Activated naive CD4-positive, alpha-beta T cell treated with anti-CD3 and anti-CD28 coated beads, Interleukin-2, amount 50 U/mL, for 24 hours (primary cell): Measurements from ENCODE around the gene FRMD4A.
"Not testable (repeated sequence)": the region's sequence is repeated elsewhere in the genome, so short reads cannot be mapped to it uniquely, and the experiment has no call there.

Experiments used
- H3K27ac Mint-ChIP-seq: one replicate; pipeline ENCODE4 v1.8.0; 2021; ENCODE audit warnings: mild to moderate bottlenecking, mixed read lengths
- H3K27me3 Mint-ChIP-seq: one replicate; pipeline ENCODE4 v1.8.0; 2021; ENCODE audit warnings: mixed read lengths
- H3K36me3 Mint-ChIP-seq: one replicate; pipeline ENCODE4 v1.8.0; 2021; ENCODE audit warnings: mixed read lengths
- H3K4me1 Mint-ChIP-seq: one replicate; pipeline ENCODE4 v1.8.0; 2021; ENCODE audit warnings: mixed read lengths
- H3K4me3 Mint-ChIP-seq: one replicate; pipeline ENCODE4 v1.8.0; 2021; ENCODE audit warnings: mild to moderate bottlenecking, mixed read lengths
- H3K9me3 Mint-ChIP-seq: one replicate; pipeline ENCODE4 v1.8.0; 2021; ENCODE audit warnings: mixed read lengths

Gene FRMD4A

DNA sequence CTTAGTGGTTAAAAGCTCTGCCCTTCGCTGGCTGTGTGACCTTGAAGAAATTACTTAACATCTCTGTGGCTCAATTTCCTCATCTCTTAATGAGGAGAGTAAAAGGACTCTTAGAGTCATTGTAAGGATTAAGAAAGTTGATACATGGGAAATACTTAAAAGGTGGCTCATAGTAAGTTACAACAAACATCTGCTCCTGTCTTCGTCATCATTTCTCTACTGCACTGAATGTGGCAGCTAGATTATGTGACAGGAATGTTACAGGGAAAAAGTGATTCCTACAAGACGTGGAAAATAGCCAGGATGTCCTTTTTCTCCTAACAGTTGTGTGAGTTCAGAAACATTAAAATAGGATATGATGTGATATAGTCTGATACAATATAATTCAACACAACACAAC, 184.7 kb downstream of the FRMD4A start:
- H3K4me3 Mint-ChIP-seq: no peak overlapping the region
- H3K9me3 Mint-ChIP-seq: no peaks in the 10 kb centered on the region
- no peaks in the 10 kb centered on the region for H3K36me3 Mint-ChIP-seq
- no peaks in the 10 kb centered on the region for H3K4me1 Mint-ChIP-seq
- H3K27ac Mint-ChIP-seq: no peak overlapping the region
- H3K27me3 Mint-ChIP-seq: peaks cover 6% of the 10 kb centered on the region

GRCh38 chr10:14144451-14144850, 186.3 kb downstream of the FRMD4A start:
- H3K36me3 Mint-ChIP-seq: no peaks in the 10 kb centered on the region
- peaks cover 5% of the 10 kb centered on the region for H3K27me3 Mint-ChIP-seq
- no peak overlapping the region for H3K27ac Mint-ChIP-seq
- H3K4me1 Mint-ChIP-seq: no peaks in the 10 kb centered on the region
- H3K4me3 Mint-ChIP-seq: no peak overlapping the region
- H3K9me3 Mint-ChIP-seq: no peaks in the 10 kb centered on the region

DNA sequence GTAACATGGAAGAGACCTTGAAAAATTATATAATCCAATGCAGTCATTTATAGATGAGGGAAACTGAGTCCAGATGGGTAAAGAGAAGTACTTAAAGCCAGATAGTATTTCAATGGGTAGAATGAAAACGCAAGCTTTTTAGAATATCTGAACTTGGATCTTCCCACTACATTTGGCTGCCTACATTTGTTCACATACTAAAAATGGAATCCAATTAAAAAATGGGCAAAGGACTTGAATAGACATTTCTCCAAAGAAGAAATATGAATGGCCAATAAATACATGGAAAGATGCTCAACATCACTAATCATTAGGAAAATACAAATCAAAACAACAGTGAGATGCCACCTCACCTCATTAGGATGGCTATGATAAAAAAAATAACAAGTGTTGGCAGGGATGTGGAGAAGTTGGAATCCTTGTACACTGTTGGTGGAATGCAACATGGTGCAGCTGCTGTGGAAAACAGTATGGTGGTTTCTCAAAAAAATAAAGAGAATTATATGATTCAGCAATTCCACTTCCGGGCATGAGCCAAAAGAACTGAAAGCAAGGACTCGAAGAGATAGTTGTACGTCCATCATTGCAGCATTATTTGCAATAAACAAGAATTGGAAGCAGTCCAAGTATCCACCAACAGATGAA, 188.0 kb downstream of the FRMD4A start:
- Mint-ChIP-seq H3K4me3 (no peak overlapping the region), H3K4me1 (no peaks in the 10 kb centered on the region), H3K27ac (no peak overlapping the region), H3K27me3 (peaks cover 3% of the 10 kb centered on the region), H3K36me3 (no peaks in the 10 kb centered on the region), H3K9me3 (no peaks in the 10 kb centered on the region)

- H3K9me3 Mint-ChIP-seq: no peaks in the 10 kb centered on the region
- H3K36me3 Mint-ChIP-seq: no peaks in the 10 kb centered on the region
- no peaks in the 10 kb centered on the region for H3K4me1 Mint-ChIP-seq
- no peak overlapping the region for H3K27ac Mint-ChIP-seq
- H3K27me3 Mint-ChIP-seq: peaks cover 5% of the 10 kb centered on the region
- no peak overlapping the region for H3K4me3 Mint-ChIP-seq
Measured at GRCh38 chr10:14141283-14141682, 189.4 kb downstream of the FRMD4A start.

GRCh38 chr10:14137391-14137790, 193.3 kb downstream of the FRMD4A start:
- peaks cover 6% of the 10 kb centered on the region for H3K27me3 Mint-ChIP-seq
- no peak overlapping the region for H3K4me3 Mint-ChIP-seq
- no peaks in the 10 kb centered on the region for H3K36me3 Mint-ChIP-seq
- H3K4me1 Mint-ChIP-seq: no peaks in the 10 kb centered on the region
- H3K9me3 Mint-ChIP-seq: no peaks in the 10 kb centered on the region
- H3K27ac Mint-ChIP-seq: no peak overlapping the region

DNA sequence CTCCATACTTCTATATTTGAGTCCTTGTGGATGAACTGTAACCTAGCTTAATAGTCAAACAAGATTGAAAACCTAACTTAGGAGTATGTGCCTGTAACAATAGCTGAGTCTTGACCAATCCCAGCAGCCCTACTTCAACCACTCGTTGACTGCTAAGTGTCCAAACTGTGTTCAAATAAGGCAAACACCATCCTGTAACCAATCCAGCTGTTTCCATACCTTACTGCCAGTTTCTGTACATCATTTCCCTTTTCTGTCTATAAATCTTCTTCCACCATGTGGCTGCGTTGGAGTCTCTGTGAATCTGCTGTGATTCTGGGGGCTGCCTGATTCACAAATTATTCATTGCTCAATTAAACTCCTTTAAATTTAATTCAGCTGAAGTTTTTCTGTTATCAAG, 195.5 kb downstream of the FRMD4A start:
- not testable (repeated sequence) for H3K27ac Mint-ChIP-seq, H3K36me3 Mint-ChIP-seq, H3K9me3 Mint-ChIP-seq, H3K27me3 Mint-ChIP-seq, H3K4me3 Mint-ChIP-seq, H3K4me1 Mint-ChIP-seq

- H3K27me3 Mint-ChIP-seq: peaks cover 3% of the 10 kb centered on the region
- no peak overlapping the region for H3K27ac Mint-ChIP-seq
- no peaks in the 10 kb centered on the region for H3K9me3 Mint-ChIP-seq
- no peaks in the 10 kb centered on the region for H3K4me1 Mint-ChIP-seq
- H3K4me3 Mint-ChIP-seq: no peak overlapping the region
- no peaks in the 10 kb centered on the region for H3K36me3 Mint-ChIP-seq
Measured at GRCh38 chr10:14134275-14134674, 196.4 kb downstream of the FRMD4A start.

DNA sequence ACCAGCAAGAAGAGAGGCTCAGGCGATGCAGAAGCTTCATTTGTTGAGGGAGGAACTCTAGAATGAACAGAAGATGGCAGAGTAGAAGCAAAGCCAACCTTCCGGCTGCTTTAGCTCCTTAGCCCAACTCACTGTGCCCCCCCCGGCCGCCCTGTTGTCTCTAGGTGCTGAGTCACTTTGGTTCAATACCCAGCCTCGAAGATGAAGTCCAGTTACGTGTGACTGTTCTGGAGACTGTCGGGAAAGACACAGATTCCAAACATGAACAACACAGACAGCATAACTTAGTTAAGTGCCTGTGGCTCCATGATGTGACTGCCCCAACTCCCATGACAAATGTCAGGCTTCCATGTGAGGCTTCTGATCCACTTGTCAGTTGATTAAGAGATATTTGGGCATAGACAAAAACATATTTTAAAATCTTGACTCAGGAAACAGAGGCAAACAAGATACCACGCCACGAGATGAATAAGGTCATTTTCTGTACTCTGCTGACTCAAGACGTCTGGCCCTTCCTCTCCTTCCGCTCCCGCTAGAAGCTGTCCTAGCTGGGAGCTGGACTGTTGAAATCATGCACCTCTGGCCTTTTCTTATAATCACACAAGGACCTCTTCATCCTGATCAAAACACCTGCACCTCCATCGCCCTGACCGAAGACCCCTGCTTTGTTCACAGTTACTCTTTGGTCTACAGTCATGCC, 199.3 kb downstream of the FRMD4A start:
- no peaks in the 10 kb centered on the region for H3K9me3 Mint-ChIP-seq
- peaks cover 1% of the 10 kb centered on the region for H3K27me3 Mint-ChIP-seq
- no peak overlapping the region for H3K4me3 Mint-ChIP-seq
- no peaks in the 10 kb centered on the region for H3K36me3 Mint-ChIP-seq
- no peaks in the 10 kb centered on the region for H3K4me1 Mint-ChIP-seq
- no peak overlapping the region for H3K27ac Mint-ChIP-seq

- H3K36me3 Mint-ChIP-seq: no peaks in the 10 kb centered on the region
- H3K4me3 Mint-ChIP-seq: no peak overlapping the region
- H3K27ac Mint-ChIP-seq: no peak overlapping the region
- H3K27me3 Mint-ChIP-seq: no peaks in the 10 kb centered on the region
- no peaks in the 10 kb centered on the region for H3K4me1 Mint-ChIP-seq
- H3K9me3 Mint-ChIP-seq: no peaks in the 10 kb centered on the region
Measured at GRCh38 chr10:14129770-14130169, 201.0 kb downstream of the FRMD4A start.

GRCh38 chr10:14128519-14128918, 202.2 kb downstream of the FRMD4A start:
- Mint-ChIP-seq H3K4me3 (no peak overlapping the region), H3K36me3 (no peaks in the 10 kb centered on the region), H3K27me3 (no peaks in the 10 kb centered on the region), H3K4me1 (no peaks in the 10 kb centered on the region), H3K9me3 (no peaks in the 10 kb centered on the region), H3K27ac (no peak overlapping the region)

DNA sequence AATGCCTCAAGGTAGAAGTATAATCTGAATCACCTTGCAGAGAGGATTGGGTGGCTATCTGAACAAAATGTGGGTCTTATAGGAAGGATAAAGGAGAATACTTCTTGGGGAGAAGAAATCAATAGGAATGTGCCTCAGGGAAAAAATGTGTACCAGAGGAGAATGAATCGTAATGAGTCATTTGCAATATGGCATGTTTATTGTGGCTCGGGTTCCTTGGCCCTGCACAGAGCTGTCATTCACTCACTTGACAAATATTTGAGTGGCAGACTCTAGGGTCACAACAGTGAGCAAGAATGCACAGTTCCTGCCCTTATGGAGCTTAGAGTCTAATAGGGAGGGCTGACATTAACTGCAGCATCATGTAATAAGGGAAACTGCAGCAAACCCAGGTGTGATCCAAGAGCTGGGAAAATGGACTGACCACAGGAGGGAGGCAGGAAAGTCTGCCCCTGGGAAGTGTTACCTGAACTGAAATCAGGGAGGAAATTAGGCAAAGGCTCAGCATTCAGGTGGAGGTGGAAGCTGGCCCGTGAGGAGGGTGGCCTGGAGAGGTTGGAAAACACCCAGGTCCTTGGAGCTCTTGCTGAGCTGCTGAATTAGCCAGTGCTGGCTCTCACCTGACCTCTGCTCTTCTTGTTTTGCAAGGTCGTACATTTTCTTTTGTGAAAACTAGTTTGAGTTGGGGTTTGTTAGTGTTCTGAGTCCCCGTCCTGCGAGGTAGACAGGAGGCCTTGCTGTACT, 203.9 kb downstream of the FRMD4A start:
- H3K4me1 Mint-ChIP-seq: no peaks in the 10 kb centered on the region
- H3K4me3 Mint-ChIP-seq: no peak overlapping the region
- no peaks in the 10 kb centered on the region for H3K9me3 Mint-ChIP-seq
- H3K36me3 Mint-ChIP-seq: no peaks in the 10 kb centered on the region
- no peaks in the 10 kb centered on the region for H3K27me3 Mint-ChIP-seq
- H3K27ac Mint-ChIP-seq: no peak overlapping the region

DNA sequence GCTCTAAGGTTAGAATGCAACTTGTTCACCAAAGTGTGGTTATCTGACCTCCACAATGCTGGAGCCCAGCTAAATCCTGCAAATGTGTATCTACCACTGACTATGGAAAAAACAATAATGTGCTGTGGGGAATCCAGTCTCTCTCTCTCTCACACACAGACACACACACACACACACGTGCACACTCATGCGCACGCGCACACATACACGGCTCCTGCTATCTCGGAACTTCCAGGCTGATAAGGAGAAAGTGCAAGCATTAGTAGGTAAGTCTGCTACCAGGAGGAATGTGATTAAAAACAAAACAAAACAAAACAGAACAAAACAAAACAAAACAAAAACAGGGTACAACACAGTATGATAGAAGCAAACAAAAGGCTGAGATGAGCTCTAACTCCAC, 205.2 kb downstream of the FRMD4A start:
- Mint-ChIP-seq H3K4me1 (no peaks in the 10 kb centered on the region), H3K36me3 (no peaks in the 10 kb centered on the region), H3K9me3 (no peaks in the 10 kb centered on the region), H3K4me3 (no peak overlapping the region), H3K27ac (no peak overlapping the region), H3K27me3 (no peaks in the 10 kb centered on the region)

DNA sequence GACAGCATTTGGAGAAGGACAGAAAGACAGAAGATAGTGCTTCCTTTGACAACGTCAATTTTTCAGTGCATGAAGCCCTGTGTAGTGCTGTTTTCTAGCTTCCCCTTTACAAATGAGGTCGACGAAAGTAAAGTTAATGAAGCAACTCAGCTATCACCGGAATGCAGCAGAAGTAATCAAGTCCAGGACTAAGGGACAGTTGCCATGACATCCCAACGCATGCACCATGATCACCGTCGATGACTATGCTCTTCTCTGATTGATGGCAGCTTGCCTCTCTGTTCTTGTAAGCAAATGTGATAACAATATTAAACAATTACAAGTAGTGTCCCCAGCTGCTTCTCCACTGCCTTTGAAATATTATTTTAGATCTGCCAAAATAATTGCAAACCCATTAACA, 205.8 kb downstream of the FRMD4A start:
- H3K27me3 Mint-ChIP-seq: no peaks in the 10 kb centered on the region
- no peak overlapping the region for H3K27ac Mint-ChIP-seq
- no peaks in the 10 kb centered on the region for H3K36me3 Mint-ChIP-seq
- H3K4me1 Mint-ChIP-seq: no peaks in the 10 kb centered on the region
- no peak overlapping the region for H3K4me3 Mint-ChIP-seq
- H3K9me3 Mint-ChIP-seq: no peaks in the 10 kb centered on the region

DNA sequence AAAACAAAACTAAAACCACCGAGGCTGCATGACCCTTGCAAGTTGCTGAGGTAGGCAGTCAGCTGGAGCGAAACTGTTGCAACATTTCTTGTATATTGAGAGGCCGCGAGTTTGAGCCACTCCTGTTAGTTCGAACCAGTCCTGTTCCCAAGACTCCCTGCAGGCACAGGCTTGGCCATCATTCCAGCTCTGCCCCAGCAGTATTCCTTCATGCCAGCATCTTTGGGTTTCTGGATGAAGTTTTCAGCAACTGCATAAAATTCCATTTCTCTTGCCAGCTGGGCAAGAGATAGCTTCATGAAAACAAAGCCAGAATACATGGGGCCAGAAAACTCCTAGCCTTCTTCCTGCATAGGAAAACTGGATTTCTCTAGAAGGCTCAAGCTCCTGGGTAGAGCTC, 207.6 kb downstream of the FRMD4A start:
- no peak overlapping the region for H3K4me3 Mint-ChIP-seq
- H3K9me3 Mint-ChIP-seq: no peaks in the 10 kb centered on the region
- H3K4me1 Mint-ChIP-seq: no peaks in the 10 kb centered on the region
- no peak overlapping the region for H3K27ac Mint-ChIP-seq
- no peaks in the 10 kb centered on the region for H3K27me3 Mint-ChIP-seq
- H3K36me3 Mint-ChIP-seq: no peaks in the 10 kb centered on the region

DNA sequence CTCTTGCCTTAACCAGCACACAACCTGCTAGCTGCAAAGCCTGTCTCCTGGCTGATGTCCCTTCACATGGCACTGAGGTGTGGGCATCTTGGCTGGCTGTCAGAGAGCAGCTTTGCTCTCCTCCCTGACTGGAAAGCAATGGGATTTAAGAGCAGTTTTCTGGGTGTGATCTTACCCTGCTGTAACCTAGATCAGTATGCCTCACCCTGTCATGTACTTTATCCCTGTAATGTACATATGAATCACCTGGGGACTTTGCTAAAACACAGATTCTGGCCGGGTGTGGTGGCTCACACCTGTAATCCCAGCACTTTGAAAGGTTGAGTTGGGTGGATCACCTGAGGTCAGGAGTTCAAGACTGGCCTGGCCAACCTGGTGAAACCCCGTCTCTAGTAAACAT, 209.9 kb downstream of the FRMD4A start:
- Mint-ChIP-seq H3K27ac (no peak overlapping the region), H3K4me1 (no peaks in the 10 kb centered on the region), H3K9me3 (no peaks in the 10 kb centered on the region), H3K36me3 (no peaks in the 10 kb centered on the region), H3K27me3 (no peaks in the 10 kb centered on the region), H3K4me3 (no peak overlapping the region)

- Mint-ChIP-seq H3K4me3 (no peak overlapping the region), H3K27me3 (no peaks in the 10 kb centered on the region), H3K4me1 (no peaks in the 10 kb centered on the region), H3K9me3 (no peaks in the 10 kb centered on the region), H3K36me3 (no peaks in the 10 kb centered on the region), H3K27ac (no peak overlapping the region)
Measured at GRCh38 chr10:14118953-14119352, 211.8 kb downstream of the FRMD4A start.
